Panc1 (cell line): ENCODE data around the gene DCAF16.

Experiments used
- SIN3A ChIP-seq: IDR thresholded peaks from 2 replicates; pipeline ENCODE4 v1.6.1; 2012; ENCODE audit warnings: low read depth, mild to moderate bottlenecking, low read length, moderate library complexity, borderline replicate concordance; ENCODE audit not compliant: insufficient read depth
- TF ChIP-seq, protein P1 (sequence below): fragments of 450-650 bp; IDR thresholded peaks from 2 replicates; pipeline ENCODE4 v1.5.1; 2017; ENCODE audit warnings: mild to moderate bottlenecking

DNA sequence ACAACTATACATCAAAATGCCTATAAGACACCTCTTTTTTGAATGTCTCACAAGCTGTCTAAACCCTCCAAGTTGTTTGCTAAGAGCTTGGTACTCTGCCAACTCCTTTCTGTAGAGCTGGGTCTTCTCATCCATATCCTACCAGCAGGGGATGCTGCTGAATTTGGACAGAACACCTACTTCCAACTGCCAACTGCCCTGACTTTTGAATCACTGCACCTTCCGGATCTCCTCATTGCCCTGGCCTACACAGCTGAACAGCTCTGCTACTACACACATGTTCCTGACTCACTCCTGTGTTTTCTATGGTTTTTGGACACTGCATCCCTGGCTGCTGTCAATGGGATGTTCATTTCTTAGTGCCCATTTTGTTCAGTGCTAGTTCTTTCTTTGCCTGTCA is 47.8 kb downstream of the DCAF16 start:
- no peak for TF ChIP-seq SIN3A
- TF ChIP-seq, protein P1, sequence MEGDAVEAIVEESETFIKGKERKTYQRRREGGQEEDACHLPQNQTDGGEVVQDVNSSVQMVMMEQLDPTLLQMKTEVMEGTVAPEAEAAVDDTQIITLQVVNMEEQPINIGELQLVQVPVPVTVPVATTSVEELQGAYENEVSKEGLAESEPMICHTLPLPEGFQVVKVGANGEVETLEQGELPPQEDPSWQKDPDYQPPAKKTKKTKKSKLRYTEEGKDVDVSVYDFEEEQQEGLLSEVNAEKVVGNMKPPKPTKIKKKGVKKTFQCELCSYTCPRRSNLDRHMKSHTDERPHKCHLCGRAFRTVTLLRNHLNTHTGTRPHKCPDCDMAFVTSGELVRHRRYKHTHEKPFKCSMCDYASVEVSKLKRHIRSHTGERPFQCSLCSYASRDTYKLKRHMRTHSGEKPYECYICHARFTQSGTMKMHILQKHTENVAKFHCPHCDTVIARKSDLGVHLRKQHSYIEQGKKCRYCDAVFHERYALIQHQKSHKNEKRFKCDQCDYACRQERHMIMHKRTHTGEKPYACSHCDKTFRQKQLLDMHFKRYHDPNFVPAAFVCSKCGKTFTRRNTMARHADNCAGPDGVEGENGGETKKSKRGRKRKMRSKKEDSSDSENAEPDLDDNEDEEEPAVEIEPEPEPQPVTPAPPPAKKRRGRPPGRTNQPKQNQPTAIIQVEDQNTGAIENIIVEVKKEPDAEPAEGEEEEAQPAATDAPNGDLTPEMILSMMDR: peak; percentile 23
